NOMO-1 treated with dmso at 0.1 percent for 144 hours (cell line): ENCODE data around the gene HEXIM2.

ENCODE experiments used
- DNase-seq: peaks from one replicate; lab custom pipeline; 2025; ENCODE audit not compliant: unreplicated experiment; lab: John Stamatoyannopoulos, UW

HEXIM2 gene

DNA sequence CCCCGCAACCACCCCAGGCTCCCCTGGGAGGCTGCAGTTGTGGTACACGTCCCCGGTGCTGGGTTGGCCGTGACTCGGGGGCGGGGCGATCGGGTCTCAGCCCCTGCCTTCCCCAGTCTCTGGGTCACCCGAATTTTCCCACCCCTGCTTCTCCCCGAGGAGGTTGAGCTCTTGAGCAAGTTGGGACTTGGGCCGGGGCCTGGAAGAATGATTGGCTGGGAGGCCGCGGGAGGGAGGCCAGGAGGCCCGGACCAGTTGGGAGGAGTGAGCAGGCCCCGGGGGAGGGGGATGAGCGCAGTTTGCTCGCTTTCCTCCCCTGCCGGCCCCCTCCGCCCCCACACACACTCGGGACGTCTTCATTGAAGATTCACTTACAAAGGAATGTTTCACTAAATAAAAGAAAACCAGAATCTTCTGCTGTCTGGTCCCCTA is 17.9 kb upstream of the HEXIM2 start:
- no peak for DNase-seq

DNA sequence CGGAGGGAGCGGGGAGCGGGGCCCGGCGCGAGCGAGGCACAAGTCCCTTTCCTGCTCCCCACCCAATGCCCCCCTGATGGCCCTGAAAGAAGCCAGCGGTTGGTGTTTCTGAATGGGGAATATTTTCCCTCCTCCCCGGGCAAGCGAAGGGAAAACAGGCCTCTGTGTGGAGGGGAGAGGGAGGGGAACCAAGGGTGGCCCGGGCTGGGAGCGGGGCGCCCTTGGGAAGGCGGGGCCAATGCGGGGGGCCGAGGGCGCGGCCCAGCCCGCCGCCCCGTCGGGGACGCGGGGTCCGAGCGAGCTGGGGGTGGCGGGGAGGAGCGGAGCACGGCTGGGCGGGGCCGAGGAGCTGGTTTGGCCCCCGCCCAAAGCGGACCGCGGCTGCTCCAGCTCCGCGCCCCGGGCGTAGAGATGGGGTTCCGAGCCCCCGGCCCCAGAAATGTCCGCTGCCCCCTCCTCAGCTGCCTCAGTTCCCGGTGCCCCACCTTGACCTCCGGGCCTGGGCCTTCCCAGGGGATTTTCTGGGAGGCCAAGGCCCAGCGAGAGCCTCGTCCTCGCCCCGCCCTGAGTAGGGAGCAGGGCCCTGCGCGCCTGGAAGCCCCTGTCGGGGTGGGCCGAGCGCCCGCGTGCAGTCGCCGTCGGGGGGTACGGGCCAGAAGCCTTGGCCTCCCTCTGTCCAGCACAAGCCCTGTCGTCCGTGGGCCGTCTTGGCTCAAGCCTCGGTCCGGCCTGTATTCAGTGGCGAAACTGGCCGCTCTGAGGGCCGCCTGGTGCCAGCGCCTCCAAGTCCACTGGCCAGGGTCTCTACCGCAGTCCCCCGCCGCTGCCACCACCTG is 17.3 kb upstream of the HEXIM2 start:
- DNase-seq: no peak

DNA sequence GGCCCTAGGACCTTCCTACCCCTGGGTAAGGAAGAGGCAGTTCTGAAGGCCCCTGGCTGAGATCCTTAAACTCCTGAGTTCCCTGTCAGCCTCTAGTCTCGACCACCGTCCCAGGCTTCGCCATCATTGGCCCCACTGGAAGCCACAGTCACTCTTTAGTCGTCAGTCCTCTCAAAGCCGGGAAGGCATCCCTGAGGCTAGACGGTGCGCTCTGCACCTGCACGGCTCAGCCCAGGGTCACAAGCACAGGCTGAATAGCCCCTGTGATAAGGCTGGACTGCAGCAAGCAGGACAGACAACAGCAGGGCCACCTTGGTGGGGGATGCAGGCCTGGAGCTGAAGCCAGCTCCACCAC is 16.7 kb upstream of the HEXIM2 start:
- DNase-seq: no peak

DNA sequence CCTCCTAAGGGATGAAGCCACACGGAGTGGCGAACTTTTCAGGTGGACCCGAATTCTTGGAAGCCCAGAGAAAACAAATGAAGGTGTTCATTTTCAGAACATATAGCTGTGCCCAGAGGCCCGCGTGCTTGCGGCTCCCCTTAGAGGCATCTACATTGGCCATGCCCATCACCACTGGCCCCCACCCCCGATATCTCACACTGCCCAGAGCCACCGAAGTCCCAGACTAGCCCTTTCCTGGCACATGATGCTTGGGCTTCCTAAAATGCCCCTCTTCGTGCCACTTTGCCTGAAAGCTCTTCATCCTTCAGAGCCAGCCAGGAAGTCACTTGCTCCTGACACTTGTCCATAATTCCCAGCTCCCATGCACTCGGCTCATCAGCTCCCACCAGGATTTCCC is 15.5 kb upstream of the HEXIM2 start:
- DNase-seq: no peak

GRCh38 chr17:45146592-45146889 is 15.1 kb upstream of the HEXIM2 start:
- DNase-seq: no peak

GRCh38 chr17:45146890-45147580 is 14.6 kb upstream of the HEXIM2 start:
- peak; percentile 70 for DNase-seq

DNA sequence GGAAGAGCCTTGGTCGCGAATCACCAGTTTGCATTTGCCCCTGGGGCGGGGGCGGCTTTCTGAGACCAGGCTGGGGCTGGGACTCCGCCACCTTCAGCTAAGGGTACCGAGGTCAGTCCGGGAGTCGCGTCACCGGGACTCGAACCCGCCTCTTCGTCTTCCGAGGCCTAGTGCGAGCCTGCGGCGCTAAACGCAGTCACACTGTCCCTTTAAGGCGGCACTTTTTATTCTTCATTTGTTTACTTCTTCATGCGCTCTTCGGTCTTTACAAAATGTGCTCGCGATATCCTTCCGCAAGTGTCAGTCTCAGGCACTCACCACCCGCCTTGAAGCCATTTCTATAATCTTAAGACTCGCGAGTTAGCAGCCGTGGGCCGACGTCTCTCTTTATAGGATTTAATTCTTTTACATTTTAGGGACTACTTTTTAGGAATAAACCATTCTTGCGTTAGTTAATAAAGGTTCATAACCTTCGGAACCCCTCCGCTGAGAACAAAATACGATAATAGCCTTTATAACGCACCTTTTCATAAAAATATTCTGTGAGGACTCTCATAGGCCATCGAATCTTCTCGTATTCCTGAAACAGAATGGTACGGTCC is 14.0 kb upstream of the HEXIM2 start:
- peak; percentile 92 for DNase-seq

- peak; percentile 98 for DNase-seq
These were observed 13.3 kb upstream of the HEXIM2 start, which contains the start of gene HEXIM1 for GRCh38 chr17:45148183-45149036. TSS of gene HEXIM1 (plus strand) at chr17:45148475. CDS start at chr17:45149191, 716 bp downstream.

- DNase-seq: peak; percentile 81
These were observed 12.5 kb upstream of the HEXIM2 start for GRCh38 chr17:45149037-45149668.

DNA sequence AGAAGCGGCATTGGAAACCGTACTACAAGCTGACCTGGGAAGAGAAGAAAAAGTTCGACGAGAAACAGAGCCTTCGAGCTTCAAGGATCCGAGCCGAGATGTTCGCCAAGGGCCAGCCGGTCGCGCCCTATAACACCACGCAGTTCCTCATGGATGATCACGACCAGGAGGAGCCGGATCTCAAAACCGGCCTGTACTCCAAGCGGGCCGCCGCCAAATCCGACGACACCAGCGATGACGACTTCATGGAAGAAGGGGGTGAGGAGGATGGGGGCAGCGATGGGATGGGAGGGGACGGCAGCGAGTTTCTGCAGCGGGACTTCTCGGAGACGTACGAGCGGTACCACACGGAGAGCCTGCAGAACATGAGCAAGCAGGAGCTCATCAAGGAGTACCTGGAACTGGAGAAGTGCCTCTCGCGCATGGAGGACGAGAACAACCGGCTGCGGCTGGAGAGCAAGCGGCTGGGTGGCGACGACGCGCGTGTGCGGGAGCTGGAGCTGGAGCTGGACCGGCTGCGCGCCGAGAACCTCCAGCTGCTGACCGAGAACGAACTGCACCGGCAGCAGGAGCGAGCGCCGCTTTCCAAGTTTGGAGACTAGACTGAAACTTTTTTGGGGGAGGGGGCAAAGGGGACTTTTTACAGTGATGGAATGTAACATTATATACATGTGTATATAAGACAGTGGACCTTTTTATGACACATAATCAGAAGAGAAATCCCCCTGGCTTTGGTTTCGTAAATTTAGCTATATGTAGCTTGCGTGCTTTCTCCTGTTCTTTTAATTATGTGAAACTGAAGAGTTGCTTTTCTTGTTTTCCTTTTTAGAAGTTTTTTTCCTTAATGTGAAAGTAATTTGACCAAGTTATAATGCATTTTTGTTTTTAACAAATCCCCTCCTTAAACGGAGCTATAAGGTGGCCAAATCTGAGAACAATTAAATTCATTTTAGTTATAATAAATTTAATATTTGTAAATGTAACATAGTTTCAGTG is 11.7 kb upstream of the HEXIM2 start:
- DNase-seq: no peak

DNA sequence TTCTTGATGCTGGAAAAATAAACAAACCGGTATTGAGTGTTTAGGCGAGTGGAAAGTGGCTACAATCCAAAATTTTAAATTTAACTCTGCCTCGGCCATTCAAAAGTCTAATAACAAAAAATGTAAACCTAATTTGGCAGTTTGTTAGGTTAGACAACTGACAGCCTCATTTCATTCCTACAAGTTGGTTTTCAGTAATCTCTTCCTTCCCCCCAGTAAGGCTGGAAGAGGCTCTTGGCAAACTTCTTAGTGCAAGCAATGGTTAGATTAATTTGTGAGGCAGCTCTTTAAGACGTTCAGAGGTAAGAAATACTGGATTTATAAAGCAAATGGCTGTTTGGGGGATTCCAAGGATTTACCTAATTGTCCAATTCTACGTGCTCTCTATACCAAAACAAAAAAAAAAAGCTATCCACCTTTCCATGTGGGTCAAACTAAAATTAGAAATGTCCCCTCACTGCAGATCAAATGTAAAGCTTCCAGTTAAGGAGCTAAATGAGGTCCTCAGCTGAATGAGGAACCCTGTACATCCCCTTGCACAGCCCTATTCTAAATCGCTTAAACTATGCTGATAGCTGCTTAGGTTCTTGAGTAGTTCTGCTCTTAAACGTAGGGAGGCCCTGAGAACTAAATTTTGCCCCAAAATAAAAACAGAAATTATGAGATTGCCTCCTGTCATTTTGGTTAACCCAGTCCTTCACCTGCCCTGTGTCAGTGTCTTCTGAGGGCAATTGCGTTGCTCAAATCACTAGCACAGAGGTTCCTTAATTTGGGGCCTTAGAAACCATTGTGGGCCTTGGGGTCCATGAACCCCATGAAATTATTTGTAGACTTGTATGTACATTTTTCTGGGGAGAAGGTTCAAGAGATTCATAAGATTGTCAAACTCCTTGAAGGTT is 10.5 kb upstream of the HEXIM2 start:
- DNase-seq: no peak

DNA sequence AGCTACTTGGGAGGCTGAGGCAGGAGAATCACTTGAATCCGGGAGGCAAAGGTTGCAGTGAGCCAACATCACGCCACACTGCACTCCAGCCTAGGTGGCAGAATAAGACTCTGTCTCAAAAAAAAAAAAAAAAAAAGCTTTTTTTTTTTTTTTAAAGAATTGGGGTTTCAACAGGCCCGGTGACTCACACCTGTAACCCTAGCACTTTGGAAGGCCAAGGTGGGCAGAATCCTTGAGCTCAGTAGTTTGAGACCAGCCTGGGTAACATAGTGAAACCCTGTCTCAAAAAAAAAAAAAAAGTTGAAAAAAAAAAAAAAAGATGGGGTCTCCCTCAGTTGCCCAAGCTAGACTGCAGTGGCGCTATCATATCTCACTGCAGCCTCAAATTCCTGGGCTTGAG is 6.6 kb upstream of the HEXIM2 start:
- DNase-seq: no peak

GRCh38 chr17:45155483-45155882 is 6.2 kb upstream of the HEXIM2 start:
- DNase-seq: no peak

DNA sequence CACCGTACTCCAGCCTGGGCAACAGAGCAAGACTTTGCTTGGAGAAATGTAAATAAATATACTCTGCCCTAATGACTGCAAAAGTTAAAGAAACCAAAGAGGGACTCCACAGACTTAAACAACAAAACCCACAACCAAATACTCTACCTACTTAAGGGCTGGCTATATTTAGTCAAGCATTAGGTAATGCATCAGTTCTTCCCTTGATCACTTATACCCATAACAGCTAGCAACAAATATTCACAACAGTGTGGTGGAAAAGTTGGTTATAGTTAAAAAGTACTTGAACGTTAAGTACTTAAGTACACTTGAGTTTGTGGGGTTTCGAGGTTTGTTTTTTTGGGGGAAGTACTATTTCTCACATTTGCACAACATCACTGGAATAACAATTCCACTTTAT is 5.4 kb upstream of the HEXIM2 start:
- DNase-seq: no peak

DNA sequence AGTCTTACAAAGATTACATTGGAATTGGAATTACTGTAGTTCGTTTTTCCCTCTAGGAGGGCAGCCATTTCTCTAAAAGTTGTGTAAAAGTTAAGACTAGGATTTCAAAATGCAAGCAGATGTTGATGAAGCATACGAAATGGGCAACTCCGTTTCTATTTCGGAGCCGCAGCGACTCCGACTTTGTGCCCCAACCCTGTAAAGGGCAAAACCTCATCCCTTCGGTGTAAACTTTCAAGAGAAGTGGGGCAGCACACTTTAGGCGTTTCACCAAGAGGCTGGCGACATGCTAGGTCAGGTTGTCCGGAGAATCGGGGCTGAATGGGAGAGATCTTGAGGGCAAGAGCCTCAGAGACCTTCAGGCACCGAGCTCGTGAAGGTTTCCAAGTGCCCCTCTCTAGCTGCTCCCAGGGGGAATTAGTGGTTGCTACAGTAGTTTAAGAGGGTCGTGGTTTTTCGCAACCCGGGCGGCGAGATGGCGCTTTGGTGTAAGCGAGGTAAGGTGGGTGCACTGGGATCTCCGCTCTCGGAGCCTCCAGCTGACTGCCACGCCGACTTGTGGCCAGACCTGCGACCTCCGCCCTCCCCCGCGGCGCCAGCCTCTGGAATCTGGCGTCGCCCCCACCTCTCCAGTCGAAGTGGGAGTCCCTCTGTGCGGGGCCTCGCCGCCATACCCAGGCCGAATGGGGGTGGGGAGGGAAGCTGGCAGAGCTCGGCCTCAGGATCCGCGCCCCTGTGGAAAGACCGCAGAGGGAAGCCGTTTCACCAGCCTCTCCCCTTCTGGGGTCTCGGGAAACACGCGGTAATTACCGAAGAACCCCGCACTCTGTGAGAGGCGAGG is 1.0 kb upstream of the HEXIM2 start:
- DNase-seq: peak; percentile 29

DNA sequence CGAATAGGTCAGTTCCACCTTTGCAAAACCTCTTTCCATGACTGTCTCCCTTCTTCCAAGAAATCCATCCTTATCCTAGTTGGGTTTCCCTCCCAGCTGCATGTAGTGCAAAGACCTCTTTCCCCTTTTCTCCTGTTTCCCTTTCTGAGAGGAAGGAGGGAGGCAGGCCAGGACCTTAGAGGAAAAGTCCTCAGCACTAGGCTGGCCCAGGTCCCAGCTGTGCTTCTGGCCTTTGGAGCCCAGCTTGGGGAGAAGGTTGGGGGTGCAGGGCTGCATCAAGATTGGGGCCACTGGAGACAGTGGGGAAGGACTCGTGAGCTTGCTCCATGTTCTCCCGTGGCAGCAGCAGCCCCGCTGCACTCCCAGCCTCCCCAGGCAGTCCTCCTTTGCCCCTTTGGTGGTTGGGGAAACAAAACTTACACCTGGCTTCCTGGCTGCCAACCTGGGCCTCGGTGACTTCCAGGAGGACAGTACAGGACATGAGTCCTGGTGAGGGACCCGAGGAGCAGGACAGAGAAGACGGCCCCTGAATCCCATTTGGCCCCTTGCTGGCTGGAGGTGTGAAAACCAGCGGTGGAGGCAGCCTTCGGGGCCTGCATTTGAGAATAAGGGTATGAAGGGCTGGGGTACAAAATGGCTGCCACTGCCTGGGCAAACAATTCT is 481 bp downstream of the HEXIM2 start:
- no peak for DNase-seq

DNA sequence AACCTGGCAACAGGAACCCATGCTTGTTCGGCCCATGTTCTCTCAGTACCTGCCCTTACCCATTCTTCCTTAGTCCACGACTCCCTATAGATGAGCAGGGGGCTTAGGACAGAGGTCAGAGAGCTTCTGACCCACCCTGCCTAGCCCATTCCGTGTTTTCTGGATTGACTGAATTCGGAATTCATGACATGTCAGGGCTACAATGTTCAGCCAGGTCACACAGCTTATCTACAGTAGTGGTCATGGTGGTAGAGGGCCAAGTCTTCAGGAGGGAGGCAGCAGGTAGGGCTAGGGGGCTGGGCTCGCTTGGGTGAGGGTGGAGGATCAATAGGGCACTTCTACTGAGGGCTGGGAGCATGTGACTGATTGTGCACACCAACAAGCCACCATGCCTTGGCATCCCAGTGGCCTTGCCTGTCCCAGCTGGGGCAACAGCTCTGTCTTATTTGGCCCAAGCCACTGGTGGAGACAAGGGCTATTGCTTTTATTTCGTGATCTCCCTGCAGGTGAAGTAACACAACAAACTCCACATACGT is 3.1 kb downstream of the HEXIM2 start:
- no peak for DNase-seq
